ENCODE measurements around the gene ZNF432. TPM values are rescaled to one million over a fixed set of nuclear protein-coding genes. Genes with fewer than 3 reads are reported as not detected.

ZNF432 gene
- total and polyA plus RNA-seq, 10 of the 15 experiments (the other 5 are each of a cell fraction or from before 2014, with no cell fraction given): 1.7 to 7.2 (median 4.3) TPM

- TF ChIP-seq ZNF592 (IDR thresholded peaks at IDR 0.05): no peak
- TF ChIP-seq SMC3 (IDR thresholded peaks at IDR 0.05; ENCODE audit: borderline replicate concordance, low read length): no peak
- TF ChIP-seq ATF7 (IDR thresholded peaks at IDR 0.05; ENCODE audit: low read depth): peak; percentile 29; the same call in 1 of the 2 replicates
- TF ChIP-seq TCF12 (IDR thresholded peaks at IDR 0.05; ENCODE audit: low read depth, low read length): no peak
- TF ChIP-seq SREBF1 (IDR thresholded peaks at IDR 0.05; ENCODE audit: low read length): no peak
- TF ChIP-seq MYB (IDR thresholded peaks at IDR 0.05; ENCODE audit: borderline replicate concordance, low read depth, low read length): no peak
- no peak for TF ChIP-seq RBBP5 (conservative IDR thresholded peaks at IDR 0.05)
- TF ChIP-seq POU2F2 (IDR thresholded peaks at IDR 0.05; ENCODE audit: borderline replicate concordance, low read depth, low read length): peak; percentile 37; the same call in 1 of the 3 replicates
- no peak for TF ChIP-seq FOXM1 (IDR thresholded peaks at IDR 0.05; ENCODE audit: low read depth, low read length)
- TF ChIP-seq CHD4 (IDR thresholded peaks at IDR 0.05): no peak
- no peak for TF ChIP-seq PAX5 (IDR thresholded peaks at IDR 0.05; ENCODE audit: borderline replicate concordance, low read depth, low read length)
- no peak for TF ChIP-seq HDAC2 (IDR thresholded peaks at IDR 0.05)
- no peak for TF ChIP-seq ATF2 (IDR thresholded peaks at IDR 0.05; ENCODE audit: low read length)
- peak; percentile 96 for TF ChIP-seq E4F1 (IDR thresholded peaks at IDR 0.05; ENCODE audit: borderline replicate concordance, partially characterized antibody)
- no peak for TF ChIP-seq EGR1 (IDR thresholded peaks at IDR 0.05; ENCODE audit: borderline replicate concordance in 1 of 2, low read depth in 2 of 2, low read length in 2 of 2)
- 0 out of 2 replicates have a peak, but pooled peaks have one; percentile 12 for TF ChIP-seq MLLT1 (IDR thresholded peaks at IDR 0.05)
- TF ChIP-seq ZNF622 (IDR thresholded peaks at IDR 0.05): no peak
- no peak for TF ChIP-seq LARP7 (IDR thresholded peaks at IDR 0.05)
- peak in 1 of 2 experiments; percentile 52; a peak in 1 of 4 replicates for TF ChIP-seq BHLHE40 (IDR thresholded peaks at IDR 0.05; ENCODE audit: borderline replicate concordance in 1 of 2, low read depth in 2 of 2, low read length in 1 of 2)
- TF ChIP-seq RB1 (IDR thresholded peaks at IDR 0.05; ENCODE audit: borderline replicate concordance): no peak
- peak; percentile 84; the same call in 1 of the 2 replicates for TF ChIP-seq CREM (IDR thresholded peaks at IDR 0.05; ENCODE audit: low read depth)
Measured at GRCh38 chr19:51986309-51987291, 62.0 kb downstream of the ZNF432 start, which contains the start of gene ZNF350 (continued).
